Measurements from ENCODE around the gene RNF150.

DNA sequence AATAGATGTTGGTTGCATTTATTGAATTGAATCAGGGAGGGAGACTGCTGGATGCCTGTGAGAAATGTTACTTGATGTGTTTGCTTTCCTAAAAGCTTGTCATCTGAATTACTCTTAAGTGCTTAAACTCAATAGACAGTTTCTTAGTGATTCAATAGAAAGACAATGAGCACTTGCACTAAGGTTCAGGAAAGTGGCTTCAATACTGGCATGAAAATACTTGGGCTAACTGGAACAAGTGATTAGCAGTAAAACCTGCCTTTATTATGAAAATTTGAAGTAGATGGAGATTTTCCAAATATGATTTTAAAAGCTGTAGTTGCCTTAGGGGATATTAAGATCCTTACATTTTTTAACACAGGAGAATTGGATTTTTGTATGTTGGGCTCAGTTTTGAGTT is 123.3 kb downstream of the RNF150 start:
- TF ChIP-seq, protein P1, sequence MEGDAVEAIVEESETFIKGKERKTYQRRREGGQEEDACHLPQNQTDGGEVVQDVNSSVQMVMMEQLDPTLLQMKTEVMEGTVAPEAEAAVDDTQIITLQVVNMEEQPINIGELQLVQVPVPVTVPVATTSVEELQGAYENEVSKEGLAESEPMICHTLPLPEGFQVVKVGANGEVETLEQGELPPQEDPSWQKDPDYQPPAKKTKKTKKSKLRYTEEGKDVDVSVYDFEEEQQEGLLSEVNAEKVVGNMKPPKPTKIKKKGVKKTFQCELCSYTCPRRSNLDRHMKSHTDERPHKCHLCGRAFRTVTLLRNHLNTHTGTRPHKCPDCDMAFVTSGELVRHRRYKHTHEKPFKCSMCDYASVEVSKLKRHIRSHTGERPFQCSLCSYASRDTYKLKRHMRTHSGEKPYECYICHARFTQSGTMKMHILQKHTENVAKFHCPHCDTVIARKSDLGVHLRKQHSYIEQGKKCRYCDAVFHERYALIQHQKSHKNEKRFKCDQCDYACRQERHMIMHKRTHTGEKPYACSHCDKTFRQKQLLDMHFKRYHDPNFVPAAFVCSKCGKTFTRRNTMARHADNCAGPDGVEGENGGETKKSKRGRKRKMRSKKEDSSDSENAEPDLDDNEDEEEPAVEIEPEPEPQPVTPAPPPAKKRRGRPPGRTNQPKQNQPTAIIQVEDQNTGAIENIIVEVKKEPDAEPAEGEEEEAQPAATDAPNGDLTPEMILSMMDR (IDR thresholded peaks at IDR 0.05; ENCODE audit: low read depth, low read length, missing input control): no peak
- TF ChIP-seq FOXA1 (IDR thresholded peaks at IDR 0.05) (no peak), RAD21 (IDR thresholded peaks at IDR 0.05) (no peak), EGR1 (IDR thresholded peaks at IDR 0.05; ENCODE audit: low read depth in 2 of 2) (no peak), JUND (IDR thresholded peaks at IDR 0.05) (no peak), TAF1 (conservative IDR thresholded peaks at IDR 0.05) (no peak), RXRA (IDR thresholded peaks at IDR 0.05) (no peak)
- TF ChIP-seq, protein P2, sequence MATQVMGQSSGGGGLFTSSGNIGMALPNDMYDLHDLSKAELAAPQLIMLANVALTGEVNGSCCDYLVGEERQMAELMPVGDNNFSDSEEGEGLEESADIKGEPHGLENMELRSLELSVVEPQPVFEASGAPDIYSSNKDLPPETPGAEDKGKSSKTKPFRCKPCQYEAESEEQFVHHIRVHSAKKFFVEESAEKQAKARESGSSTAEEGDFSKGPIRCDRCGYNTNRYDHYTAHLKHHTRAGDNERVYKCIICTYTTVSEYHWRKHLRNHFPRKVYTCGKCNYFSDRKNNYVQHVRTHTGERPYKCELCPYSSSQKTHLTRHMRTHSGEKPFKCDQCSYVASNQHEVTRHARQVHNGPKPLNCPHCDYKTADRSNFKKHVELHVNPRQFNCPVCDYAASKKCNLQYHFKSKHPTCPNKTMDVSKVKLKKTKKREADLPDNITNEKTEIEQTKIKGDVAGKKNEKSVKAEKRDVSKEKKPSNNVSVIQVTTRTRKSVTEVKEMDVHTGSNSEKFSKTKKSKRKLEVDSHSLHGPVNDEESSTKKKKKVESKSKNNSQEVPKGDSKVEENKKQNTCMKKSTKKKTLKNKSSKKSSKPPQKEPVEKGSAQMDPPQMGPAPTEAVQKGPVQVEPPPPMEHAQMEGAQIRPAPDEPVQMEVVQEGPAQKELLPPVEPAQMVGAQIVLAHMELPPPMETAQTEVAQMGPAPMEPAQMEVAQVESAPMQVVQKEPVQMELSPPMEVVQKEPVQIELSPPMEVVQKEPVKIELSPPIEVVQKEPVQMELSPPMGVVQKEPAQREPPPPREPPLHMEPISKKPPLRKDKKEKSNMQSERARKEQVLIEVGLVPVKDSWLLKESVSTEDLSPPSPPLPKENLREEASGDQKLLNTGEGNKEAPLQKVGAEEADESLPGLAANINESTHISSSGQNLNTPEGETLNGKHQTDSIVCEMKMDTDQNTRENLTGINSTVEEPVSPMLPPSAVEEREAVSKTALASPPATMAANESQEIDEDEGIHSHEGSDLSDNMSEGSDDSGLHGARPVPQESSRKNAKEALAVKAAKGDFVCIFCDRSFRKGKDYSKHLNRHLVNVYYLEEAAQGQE (IDR thresholded peaks at IDR 0.05): no peak
